ENCODE data around the gene PINK1.

DNA sequence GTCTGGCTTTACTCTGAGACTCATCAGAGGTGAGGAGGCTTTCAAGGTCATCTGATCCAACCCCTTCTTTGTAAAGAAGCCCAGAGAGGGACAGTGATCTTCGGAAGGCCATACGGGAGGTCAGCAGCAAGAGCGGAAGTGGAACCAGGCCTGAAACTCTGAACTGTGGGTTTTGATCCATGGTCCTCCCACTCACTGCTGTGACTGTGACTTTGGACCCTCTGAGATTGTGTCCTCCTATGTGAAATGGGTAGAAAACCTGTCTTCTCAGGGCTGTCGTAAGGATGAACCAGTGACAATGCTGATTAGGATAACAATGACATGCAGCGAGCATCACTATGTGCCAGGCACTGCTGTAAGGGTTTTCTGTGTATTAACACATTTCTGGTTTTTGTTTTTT, 37.7 kb downstream of the PINK1 start:
- TF ChIP-seq CTCF (conservative IDR thresholded peaks at IDR 0.05; ENCODE audit: low read depth, low read length) (no peak), EZH2 (IDR thresholded peaks at IDR 0.05; ENCODE audit: borderline replicate concordance, low read depth, low read length, poor library complexity, severe bottlenecking) (no peak)
